Lower lobe of right lung (tissue), 2 donors: ENCODE data around the gene PDE4A. TPM values are rescaled to one million over a fixed set of nuclear protein-coding genes. Genes with fewer than 3 reads are reported as not detected.
A peak's percentile ranks its signal among the peaks of the same experiment; 100 is the strongest.
"Not testable (repeated sequence)": the region's sequence is repeated elsewhere in the genome, so short reads cannot be mapped to it uniquely, and the experiment has no call there.

Experiments used
- ATAC-seq, 2 donors: fragments of 200-7000 bp; cut with Tn5 transposase; one replicate each; pipeline ENCODE4 v1.9.1; 2020 to 2022; ENCODE audit warnings: mild to moderate bottlenecking in 2 of 2, moderate library complexity in 2 of 2
- DNase-seq: peaks from one replicate; pipeline ENCODE4 v3.0.0-alpha.2; 2020
- H3K27ac ChIP-seq: fragments of 200-600 bp; one replicate; pipeline ENCODE4 v1.8.0; 2022
- H3K27me3 ChIP-seq: fragments of 200-600 bp; one replicate; pipeline ENCODE4 v1.8.0; 2022; ENCODE audit warnings: low read depth
- H3K36me3 ChIP-seq: fragments of 200-600 bp; one replicate; pipeline ENCODE4 v1.8.0; 2022; ENCODE audit warnings: mild to moderate bottlenecking
- H3K4me1 ChIP-seq: fragments of 200-600 bp; one replicate; pipeline ENCODE4 v1.8.0; 2022
- H3K4me3 ChIP-seq: fragments of 200-600 bp; one replicate; pipeline ENCODE4 v1.8.0; 2022; ENCODE audit warnings: mild to moderate bottlenecking
- H3K9me3 ChIP-seq: fragments of 200-600 bp; one replicate; pipeline ENCODE4 v1.8.0; 2022
- intact Hi-C: fragments of 100-400 bp; cut with DNase I; formaldehyde crosslinking; loops from one replicate; pipeline ENCODE4 v1.11.0; 2022
- total RNA-seq: library from RNA; stranded (reverse); fragmentation: NEBNext Ultra II Directional; extraction: Animal tissue kit (Norgen Biotek cat#: 25700); gene quantifications from one replicate; pipeline ENCODE4 v1.2.1, GENCODE V29; 2021
- TF ChIP-seq, protein P1 (sequence below): fragments of 200-600 bp; IDR thresholded peaks from one replicate; pipeline ENCODE4 v1.8.0; 2022; ENCODE audit warnings: antibody characterized with exemption, mild to moderate bottlenecking
- donor health status: DM: no; HTN: yes; CAD: no; lungs with severe emphysema.

PDE4A gene
- total RNA-seq, 1 donor from 2014 or later, result 35.9 TPM

DNA sequence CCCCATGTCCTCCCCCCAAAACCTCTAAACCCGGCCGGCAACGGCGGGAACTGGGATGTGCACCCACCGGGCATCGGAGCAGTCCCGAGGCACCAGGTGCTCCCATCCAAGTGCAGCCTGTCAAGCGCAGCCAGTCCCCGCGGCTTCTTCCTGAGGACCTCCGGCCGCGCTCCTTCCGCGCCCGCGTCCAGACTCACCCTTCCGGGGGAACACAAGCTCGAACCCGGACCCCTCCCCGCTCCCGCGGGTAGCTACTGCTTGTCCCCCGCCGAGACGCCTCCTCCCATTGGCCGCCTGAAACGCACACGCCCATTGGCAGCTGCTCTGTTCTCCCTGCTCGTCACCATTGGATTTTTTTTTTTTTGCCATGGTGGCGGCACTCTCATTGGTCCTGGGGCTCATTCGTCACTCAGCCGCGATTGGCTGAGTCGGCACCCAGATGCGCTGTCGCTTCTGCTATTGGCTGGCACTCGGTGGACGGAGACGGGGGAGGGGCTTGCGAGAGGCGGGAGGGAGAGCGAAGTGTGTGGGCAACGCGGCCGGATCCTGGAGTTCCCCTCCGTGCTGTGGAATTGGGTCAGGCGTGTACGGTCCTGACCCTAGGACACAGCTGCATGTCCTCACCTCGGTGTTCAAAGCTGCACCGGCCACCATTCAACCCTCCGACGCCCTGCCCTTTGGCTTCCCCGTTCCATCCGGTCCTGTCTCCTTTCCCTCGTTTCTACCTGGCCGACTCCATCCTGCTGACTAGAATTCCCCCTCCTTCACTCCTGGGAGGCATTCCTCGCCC, 39.8 kb upstream of the PDE4A start, which contains the start of gene TYK2:
Gene TYK2 (minus strand): TSS at position 260 of the 790 bp plus-strand sequence. CDS start 2,166 bp downstream, outside the sequence.
- Histone ChIP-seq H3K27me3 (no peaks in the 10 kb centered on the region), H3K36me3 (peaks cover 19% of the 10 kb centered on the region), H3K27ac (peak within 1 kb of the TSS; percentile 87), H3K9me3 (no peaks in the 10 kb centered on the region), H3K4me3 (peak within 1 kb of the TSS; percentile 87), H3K4me1 (peaks cover 18% of the 10 kb centered on the region)
- peak; percentile 97 to 98 for ATAC-seq
- TF ChIP-seq, protein P1, sequence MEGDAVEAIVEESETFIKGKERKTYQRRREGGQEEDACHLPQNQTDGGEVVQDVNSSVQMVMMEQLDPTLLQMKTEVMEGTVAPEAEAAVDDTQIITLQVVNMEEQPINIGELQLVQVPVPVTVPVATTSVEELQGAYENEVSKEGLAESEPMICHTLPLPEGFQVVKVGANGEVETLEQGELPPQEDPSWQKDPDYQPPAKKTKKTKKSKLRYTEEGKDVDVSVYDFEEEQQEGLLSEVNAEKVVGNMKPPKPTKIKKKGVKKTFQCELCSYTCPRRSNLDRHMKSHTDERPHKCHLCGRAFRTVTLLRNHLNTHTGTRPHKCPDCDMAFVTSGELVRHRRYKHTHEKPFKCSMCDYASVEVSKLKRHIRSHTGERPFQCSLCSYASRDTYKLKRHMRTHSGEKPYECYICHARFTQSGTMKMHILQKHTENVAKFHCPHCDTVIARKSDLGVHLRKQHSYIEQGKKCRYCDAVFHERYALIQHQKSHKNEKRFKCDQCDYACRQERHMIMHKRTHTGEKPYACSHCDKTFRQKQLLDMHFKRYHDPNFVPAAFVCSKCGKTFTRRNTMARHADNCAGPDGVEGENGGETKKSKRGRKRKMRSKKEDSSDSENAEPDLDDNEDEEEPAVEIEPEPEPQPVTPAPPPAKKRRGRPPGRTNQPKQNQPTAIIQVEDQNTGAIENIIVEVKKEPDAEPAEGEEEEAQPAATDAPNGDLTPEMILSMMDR, result no peak
- intact Hi-C loops, result no loop called here
- peak; percentile 96 for DNase-seq

- H3K27ac ChIP-seq, DNase-seq, H3K27me3 ChIP-seq, ATAC-seq, H3K36me3 ChIP-seq, intact Hi-C loops, H3K4me3 ChIP-seq, H3K9me3 ChIP-seq: not testable (repeated sequence)
- peaks cover 18% of the 10 kb centered on the region for H3K4me1 ChIP-seq
Observed at GRCh38 chr19:10383223-10383499, 37.2 kb upstream of the PDE4A start.

GRCh38 chr19:10384580-10384979, 35.8 kb upstream of the PDE4A start:
- TF ChIP-seq, protein P1, result no peak
- Histone ChIP-seq H3K27ac (no peak overlapping the region), H3K4me3 (no peak overlapping the region), H3K36me3 (no peaks in the 10 kb centered on the region), H3K9me3 (no peaks in the 10 kb centered on the region), H3K27me3 (no peaks in the 10 kb centered on the region), H3K4me1 (peaks cover 17% of the 10 kb centered on the region)
- ATAC-seq (no peak), DNase-seq (no peak)
- intact Hi-C loops, result no loop called here

DNA sequence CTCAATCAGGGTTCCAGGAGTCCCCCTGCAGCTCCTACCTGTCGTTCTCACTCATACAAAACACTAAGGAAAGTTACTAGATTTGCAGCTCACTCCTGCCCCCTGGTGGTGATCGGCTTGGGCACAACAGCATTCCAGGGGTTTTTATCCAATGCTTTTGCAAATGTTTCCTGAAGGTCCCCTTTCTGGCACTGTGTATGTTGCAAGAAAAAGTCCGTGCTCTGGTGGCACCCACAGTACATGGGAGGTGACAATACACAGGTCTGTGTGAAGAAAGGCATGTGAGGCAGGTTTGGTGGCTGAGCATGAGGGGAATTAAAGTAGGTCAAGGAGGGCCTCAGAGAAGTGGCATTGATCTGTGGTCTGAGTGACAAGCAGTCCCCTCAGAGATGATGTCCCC, 31.4 kb upstream of the PDE4A start:
- no peaks in the 10 kb centered on the region for H3K9me3 ChIP-seq
- TF ChIP-seq, protein P1, result peak; percentile 94
- intact Hi-C loops, result loop anchor here (5.0 kb wide), 1 partner anchor 117 kb away; the partner anchor contains the start of gene ICAM1
- H3K36me3 ChIP-seq, result peaks cover 33% of the 10 kb centered on the region
- no peaks in the 10 kb centered on the region for H3K27me3 ChIP-seq
- H3K27ac ChIP-seq, result no peak overlapping the region
- H3K4me3 ChIP-seq, result no peak overlapping the region
- ATAC-seq, result peak; percentile 77 to 79
- H3K4me1 ChIP-seq, result peaks cover 9% of the 10 kb centered on the region
- peak; percentile 87 for DNase-seq

DNA sequence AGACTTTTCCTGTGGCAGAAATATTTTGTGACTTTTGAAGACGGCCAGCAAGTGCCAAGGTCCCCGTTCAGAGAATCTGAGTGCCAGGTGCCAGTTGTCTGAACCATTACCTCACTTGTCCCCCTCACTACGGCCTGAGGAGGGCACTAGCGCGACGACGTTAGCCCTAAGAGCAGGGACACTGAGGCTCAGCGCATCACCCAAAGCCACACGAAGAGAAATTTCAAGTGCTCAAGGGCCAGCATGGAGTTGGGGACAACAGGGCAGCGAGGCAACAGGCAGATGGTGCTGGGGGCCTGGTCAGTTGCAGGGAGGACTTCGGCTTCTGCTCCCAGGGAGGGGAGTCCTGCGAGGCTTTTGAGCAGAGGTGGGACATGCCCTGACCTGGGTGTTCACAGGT, 30.5 kb upstream of the PDE4A start:
- H3K27ac ChIP-seq, result no peak overlapping the region
- no peaks in the 10 kb centered on the region for H3K9me3 ChIP-seq
- intact Hi-C loops, result loop anchor here (5.0 kb wide), 1 partner anchor 118 kb away; the partner anchor contains the start of gene ICAM1
- DNase-seq (no peak), ATAC-seq (peak in 1 of 2 donors; percentile 40)
- H3K4me3 ChIP-seq, result no peak overlapping the region
- peaks cover 42% of the 10 kb centered on the region for H3K36me3 ChIP-seq
- H3K4me1 ChIP-seq, result peaks cover 9% of the 10 kb centered on the region
- TF ChIP-seq, protein P1, result peak; percentile 11
- H3K27me3 ChIP-seq, result no peaks in the 10 kb centered on the region

GRCh38 chr19:10390652-10391286, 29.6 kb upstream of the PDE4A start:
- TF ChIP-seq, protein P1, result peak; percentile 83
- Histone ChIP-seq H3K4me3 (no peak overlapping the region), H3K27me3 (no peaks in the 10 kb centered on the region), H3K27ac (no peak overlapping the region), H3K9me3 (no peaks in the 10 kb centered on the region), H3K36me3 (peaks cover 51% of the 10 kb centered on the region), H3K4me1 (peaks cover 9% of the 10 kb centered on the region)
- intact Hi-C loops, result no loop called here
- DNase-seq (peak; percentile 70), ATAC-seq (peak; percentile 78 to 81)
